ENCODE data around the gene SUCO.

DNA sequence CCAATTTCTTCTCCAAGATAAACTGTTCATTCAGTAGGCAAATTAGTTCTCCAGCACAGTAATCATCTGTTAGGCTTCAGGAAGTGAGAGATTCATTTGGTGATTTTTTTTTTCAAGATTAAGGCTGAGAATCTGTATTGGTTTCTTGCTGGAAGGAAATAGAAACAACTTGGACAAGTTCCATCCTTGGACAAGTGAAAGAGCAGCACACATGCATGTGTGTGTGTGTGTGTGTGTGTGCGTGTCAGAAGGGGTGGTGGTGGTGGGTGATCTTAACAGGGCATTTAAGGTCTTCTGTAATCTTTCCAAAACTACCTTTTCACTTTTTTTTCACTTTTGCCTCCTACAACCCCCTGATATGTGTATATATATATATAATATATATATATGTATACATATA lies 15.9 kb upstream of the SUCO start:
- TF ChIP-seq, protein P1, sequence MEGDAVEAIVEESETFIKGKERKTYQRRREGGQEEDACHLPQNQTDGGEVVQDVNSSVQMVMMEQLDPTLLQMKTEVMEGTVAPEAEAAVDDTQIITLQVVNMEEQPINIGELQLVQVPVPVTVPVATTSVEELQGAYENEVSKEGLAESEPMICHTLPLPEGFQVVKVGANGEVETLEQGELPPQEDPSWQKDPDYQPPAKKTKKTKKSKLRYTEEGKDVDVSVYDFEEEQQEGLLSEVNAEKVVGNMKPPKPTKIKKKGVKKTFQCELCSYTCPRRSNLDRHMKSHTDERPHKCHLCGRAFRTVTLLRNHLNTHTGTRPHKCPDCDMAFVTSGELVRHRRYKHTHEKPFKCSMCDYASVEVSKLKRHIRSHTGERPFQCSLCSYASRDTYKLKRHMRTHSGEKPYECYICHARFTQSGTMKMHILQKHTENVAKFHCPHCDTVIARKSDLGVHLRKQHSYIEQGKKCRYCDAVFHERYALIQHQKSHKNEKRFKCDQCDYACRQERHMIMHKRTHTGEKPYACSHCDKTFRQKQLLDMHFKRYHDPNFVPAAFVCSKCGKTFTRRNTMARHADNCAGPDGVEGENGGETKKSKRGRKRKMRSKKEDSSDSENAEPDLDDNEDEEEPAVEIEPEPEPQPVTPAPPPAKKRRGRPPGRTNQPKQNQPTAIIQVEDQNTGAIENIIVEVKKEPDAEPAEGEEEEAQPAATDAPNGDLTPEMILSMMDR (IDR thresholded peaks at IDR 0.05): no peak
- TF ChIP-seq POLR2A (IDR thresholded peaks at IDR 0.05): no peak
